Fibroblast of skin of right quadriceps (primary cell): ENCODE data around the gene BSG.

Experiments used
- DNase-seq: peaks from one replicate; pipeline ENCODE4 v3.0.0-alpha.2; 2013

BSG gene

GRCh38 chr19:572140-572742, at the start of gene BSG:
Gene BSG, plus strand, starts transcription at chr19:572596. Its CDS starts 39 bp downstream, at chr19:572635.
- DNase-seq: peak; percentile 98

DNA sequence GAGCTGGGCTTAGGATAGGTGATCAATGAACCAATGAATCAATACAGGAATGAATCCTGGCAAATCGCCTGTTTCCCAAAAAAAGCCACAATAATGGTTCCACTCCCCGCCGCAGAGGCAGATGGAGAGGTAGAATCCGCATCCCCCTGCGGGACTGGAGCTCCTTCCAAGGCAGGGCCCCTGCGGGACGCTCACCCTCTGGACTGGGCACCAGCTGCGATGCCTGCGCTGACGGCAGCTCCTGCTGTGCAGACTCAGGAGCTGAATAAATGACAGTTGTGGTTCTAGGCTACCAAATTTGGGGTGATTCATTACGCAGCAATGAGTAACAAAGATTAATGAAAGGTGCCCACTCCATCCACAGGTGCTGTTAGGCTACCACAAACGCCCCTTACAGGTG, 49.7 kb upstream of the BSG start:
- no peak for DNase-seq

DNA sequence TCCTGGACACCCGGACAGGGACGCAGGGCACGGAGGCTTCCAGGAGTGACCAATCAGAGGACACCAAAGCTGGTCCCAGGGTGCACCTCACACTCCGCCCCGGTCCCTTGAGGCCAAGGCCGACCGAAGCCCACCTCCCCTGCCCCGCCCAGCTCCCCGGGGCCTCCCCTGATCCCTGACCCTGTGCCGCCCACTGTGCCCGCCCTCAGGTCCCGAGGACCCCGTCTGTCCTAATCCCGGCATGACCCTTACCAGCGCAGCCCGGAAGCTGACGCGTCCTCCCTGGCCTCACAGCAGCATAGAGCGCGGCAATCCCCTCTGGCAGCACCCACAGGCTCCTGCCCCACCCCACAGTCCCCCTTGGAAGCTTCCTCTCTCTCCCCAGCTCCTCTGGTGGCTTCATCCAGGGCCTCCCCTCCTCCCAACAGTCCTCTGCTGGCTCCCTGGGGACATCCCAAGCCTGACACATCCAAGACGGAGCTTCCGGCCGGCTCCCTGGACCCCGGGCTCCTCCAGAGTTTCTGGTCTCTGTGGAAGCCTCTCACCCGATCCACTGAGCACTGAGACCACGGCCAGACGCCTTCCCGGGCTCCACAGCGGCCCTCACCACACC, 48.2 kb upstream of the BSG start:
- peak; percentile 37 for DNase-seq

DNA sequence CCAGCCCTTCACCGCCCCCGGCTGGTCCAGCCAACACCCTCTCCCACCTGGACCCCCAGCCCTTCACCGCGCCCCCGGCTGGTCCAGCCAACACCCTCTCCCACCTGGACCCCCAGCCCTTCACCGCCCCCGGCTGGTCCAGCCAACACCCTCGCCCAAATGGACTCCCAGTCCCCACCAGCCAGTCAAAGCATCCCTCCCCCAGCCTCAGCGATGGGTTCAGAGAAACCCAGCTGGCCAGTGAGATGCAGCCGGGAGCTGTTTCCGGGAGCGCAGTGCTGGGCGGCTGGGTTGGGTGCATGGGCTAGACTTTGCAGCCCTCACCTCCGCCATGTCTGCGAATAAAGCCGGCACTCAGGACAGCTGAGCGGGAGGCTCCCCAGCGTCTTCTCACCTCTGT, 47.4 kb upstream of the BSG start:
- no peak for DNase-seq

DNA sequence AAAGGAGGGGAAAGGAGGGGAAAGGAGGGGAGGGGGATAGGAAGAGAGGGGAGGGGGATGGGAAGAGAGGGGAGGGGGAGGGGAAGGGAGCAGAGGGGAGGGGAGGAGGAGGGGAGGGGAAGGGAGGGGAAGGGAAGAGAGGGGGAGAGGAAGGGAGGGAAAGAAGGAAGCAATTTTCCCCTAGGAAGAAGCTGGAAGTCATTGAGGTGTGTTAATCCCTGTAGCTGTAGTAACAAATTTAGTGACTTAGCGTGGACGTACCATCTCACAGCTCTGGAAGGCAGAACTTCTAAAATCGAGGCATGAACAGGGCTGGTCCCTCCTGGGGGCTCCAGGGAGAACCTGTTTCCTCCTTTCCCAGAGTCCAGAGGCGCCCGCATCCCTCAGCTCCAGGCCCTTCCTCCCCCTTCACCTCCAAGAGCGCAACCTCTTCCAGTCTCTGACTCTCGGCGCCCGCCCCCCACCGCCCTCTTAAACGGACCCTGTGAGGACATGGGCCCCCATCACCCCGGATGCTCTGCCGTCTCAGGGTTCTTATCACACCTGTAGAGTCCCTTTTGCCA, 46.5 kb upstream of the BSG start:
- DNase-seq: no peak

- DNase-seq: no peak
These were observed 42.0 kb upstream of the BSG start for GRCh38 chr19:530134-531008.

DNA sequence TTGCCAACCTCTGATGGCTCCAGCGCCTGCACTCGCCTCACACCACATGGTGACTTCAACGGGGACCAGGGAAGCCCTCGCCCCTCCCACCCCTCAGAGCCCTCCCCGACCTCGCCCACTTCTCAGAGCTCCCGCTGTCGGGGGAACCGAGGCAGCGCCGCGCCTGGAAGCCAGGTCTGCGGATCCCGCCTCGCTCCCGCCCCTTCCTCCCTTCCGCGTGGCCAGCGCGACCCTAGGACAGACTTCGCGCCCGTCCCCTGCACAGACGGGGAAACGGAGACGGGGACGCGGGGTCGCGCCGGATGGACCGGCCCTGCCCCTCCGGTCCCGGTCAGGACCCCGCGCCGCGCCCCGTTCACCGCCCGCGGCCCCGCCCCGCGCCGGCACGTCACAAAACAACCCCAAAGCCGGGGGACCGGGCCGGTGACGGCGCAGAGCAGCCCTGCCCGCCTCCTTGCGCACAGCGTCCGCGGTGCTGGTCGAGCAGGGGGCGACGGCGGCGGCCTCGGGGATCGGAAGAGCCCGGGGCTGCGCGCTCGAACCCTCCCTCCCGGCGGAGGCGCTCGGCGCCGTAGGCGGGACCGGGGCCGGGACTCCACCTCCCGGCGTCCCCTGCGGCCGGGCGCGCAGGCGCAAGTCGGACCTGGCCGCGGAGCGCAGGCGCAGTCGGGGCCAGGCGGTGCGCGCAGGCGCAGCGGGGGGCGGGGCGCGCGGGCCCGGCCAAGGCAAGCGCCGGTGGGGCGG, 41.2 kb upstream of the BSG start:
- peak; percentile 84 for DNase-seq

GRCh38 chr19:531753-532560, 40.4 kb upstream of the BSG start, which contains the start of gene CDC34:
Gene CDC34, plus strand, starts transcription at chr19:531760. Its CDS starts 172 bp downstream, at chr19:531932.
- DNase-seq: no peak

GRCh38 chr19:532561-533363, 39.6 kb upstream of the BSG start:
- peak; percentile 65 for DNase-seq

DNA sequence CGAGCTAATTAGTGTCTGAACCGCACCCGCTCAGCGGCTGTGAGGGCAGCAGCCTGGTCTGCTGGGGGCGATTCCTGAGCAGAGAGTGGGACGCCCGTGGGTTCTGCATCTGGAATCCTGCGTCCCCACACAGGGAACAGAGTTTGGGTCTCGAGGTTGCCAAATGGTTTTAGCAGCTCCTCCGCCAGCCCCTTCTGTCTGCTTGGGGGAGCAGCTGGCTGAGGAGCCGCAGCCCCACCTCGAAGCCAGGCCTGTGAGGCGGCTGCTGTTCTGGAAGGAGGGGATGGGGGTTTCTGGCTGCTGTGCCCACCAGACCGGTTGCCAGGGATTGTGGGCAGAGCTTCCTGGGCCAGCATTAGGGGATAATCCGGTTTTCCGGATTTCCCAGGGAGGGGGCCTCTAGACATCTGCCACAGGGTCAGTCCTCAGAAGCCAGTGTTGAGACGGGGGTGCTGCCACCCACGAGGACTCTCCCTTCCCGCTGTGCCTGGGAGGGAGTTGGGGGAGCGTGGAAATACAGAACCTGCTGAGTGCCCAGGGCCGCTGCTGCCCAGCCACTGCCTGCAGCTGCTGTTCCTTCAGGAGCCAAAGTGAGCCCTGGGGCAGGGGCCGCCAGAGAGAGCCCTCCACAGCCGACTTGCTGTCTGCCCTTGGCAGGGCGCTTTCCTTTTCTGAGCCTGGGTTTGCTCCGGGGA, 38.9 kb upstream of the BSG start:
- DNase-seq: no peak

GRCh38 chr19:534088-534487, 38.3 kb upstream of the BSG start:
- no peak for DNase-seq

DNA sequence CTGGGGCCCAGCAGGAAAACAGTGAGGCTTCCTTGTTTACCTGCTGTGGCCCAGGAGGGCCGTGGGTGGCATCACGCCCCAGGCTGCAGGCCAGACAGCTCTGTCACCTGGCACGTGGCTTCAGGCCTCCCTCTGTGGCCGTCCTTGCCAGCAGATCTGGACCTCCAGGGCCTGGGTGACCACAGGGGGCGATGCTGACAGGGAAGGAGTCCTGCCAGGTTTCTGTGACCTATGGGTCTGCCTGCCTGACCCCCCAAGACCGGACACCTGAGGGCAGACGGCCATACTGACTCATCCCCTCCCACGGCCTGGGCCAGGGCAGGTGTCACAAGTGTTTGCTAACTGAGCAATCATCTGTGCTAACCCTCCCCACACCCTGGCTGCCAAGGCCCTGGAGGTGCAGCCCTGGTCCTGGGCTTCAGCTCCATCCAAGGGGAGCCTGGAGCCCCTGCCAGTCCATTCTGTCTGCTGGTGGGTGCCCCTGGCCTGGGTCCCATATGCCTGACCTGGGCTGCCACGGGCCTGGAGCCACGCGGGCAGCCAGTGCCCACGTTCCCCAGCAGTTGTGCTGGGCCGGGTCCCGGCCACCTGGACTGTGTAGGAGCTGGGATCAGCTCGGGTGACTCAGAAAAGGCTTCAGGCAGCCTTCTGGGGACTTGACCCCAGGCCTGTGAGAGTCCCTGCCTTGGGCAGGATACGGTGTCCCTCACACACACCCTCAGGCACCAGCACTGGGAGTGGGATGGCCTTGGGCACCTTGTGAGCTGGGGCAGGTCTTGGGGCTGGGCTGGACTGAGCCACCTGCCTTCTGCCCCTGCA, 37.2 kb upstream of the BSG start:
- no peak for DNase-seq

- no peak for DNase-seq
These were observed 36.1 kb upstream of the BSG start for GRCh38 chr19:536031-536880.

DNA sequence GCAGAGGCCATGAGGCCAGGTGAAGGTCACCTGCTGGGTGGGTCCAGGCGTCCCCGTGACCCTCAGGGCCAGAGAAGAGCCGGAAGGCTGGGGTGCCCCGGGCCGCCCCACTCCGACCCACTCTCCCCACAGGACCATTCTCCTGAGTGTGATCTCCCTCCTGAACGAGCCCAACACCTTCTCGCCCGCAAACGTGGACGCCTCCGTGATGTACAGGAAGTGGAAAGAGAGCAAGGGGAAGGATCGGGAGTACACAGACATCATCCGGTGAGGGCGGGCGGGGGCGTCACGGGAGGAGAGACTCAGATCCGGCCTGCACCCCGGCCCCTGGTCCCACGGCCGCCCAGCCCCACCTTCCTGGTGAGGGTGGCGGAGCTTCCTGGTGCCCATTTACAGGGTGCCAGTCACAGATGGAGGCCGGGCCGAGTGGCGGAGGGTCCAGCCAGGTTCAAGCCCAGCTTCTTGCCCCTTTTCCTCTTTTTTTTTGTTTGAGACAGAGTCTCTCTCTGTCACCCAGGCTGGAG, 35.5 kb upstream of the BSG start:
- DNase-seq: no peak

GRCh38 chr19:538641-539428, 33.6 kb upstream of the BSG start:
- no peak for DNase-seq

- no peak for DNase-seq
These were observed 32.9 kb upstream of the BSG start for GRCh38 chr19:539429-540030.
